ENCODE measurements around the gene PSMC3IP. TPM values are rescaled to one million over a fixed set of nuclear protein-coding genes. Genes with fewer than 3 reads are reported as not detected.

The PSMC3IP gene
- total RNA-seq, 2 donors from 2014 or later: 2.2 to 11.6 TPM

GRCh38 chr17:42591411-42591810 is 13.9 kb upstream of the PSMC3IP start:
- Histone ChIP-seq H3K4me1 (no peaks in the 10 kb centered on the region), H3K27me3 (no peaks in the 10 kb centered on the region), H3K9me3 (no peaks in the 10 kb centered on the region), H3K9ac (ENCODE audit: low read depth in 2 of 2, low read length in 2 of 2) (no peak overlapping the region), H3K4me3 (no peak overlapping the region), H3K27ac (no peak overlapping the region), H3K36me3 (no peaks in the 10 kb centered on the region)
- no peak for DNase-seq
- intact Hi-C loops (cut with DNase I): no loop called here
- TF ChIP-seq, protein P1, sequence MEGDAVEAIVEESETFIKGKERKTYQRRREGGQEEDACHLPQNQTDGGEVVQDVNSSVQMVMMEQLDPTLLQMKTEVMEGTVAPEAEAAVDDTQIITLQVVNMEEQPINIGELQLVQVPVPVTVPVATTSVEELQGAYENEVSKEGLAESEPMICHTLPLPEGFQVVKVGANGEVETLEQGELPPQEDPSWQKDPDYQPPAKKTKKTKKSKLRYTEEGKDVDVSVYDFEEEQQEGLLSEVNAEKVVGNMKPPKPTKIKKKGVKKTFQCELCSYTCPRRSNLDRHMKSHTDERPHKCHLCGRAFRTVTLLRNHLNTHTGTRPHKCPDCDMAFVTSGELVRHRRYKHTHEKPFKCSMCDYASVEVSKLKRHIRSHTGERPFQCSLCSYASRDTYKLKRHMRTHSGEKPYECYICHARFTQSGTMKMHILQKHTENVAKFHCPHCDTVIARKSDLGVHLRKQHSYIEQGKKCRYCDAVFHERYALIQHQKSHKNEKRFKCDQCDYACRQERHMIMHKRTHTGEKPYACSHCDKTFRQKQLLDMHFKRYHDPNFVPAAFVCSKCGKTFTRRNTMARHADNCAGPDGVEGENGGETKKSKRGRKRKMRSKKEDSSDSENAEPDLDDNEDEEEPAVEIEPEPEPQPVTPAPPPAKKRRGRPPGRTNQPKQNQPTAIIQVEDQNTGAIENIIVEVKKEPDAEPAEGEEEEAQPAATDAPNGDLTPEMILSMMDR (IDR thresholded peaks at IDR 0.05): no peak

- Histone ChIP-seq H3K9me3 (no peaks in the 10 kb centered on the region), H3K9ac (ENCODE audit: low read depth in 2 of 2, low read length in 2 of 2) (no peak overlapping the region), H3K27ac (no peak overlapping the region), H3K4me1 (no peaks in the 10 kb centered on the region), H3K27me3 (no peaks in the 10 kb centered on the region), H3K36me3 (no peaks in the 10 kb centered on the region), H3K4me3 (no peak overlapping the region)
- no peak for DNase-seq
- intact Hi-C loops (cut with DNase I): no loop called here
- TF ChIP-seq, protein P1 (IDR thresholded peaks at IDR 0.05): no peak
These were observed 13.4 kb upstream of the PSMC3IP start for GRCh38 chr17:42590886-42591285.

DNA sequence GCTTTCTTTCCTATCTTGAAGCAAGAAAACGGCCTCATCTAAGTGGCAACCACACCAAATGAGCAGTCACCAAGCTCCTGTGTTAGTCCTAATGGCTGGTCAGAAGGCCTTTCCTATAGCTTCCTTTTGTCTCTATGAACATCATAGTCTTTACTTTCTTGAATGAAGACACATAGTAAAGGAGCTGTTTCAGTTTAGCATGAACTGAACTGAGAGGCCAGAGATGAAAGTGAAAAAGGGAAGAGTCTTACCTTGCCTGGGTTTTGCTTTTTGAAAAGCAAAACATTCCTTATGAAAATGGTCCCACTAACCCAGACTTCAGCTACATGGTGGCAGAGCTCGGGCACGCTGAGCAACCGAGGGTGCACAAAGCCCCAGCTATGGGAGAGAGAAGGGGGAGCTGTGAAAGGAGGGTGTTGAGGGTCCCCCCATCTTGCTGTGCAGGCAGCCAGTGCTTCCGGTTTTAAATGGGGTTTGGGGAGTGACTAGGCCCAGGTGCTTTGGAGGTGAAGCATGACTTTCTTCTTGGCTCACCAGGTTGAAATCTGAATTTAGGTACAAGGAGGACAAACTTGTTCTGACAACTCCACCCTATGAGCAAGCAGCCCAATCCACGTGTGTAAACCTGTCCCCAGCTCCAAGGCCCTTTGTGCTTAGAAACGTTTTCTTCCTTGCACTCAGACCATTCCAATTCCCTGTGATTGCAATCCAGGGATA is 9.1 kb upstream of the PSMC3IP start:
- peaks cover 27% of the 10 kb centered on the region for H3K36me3 ChIP-seq
- intact Hi-C loops (cut with DNase I): loop anchor here (10.0 kb wide), 1 partner anchor 98 kb away; the partner anchor contains the start of genes CCR10 and CNTNAP1

DNA sequence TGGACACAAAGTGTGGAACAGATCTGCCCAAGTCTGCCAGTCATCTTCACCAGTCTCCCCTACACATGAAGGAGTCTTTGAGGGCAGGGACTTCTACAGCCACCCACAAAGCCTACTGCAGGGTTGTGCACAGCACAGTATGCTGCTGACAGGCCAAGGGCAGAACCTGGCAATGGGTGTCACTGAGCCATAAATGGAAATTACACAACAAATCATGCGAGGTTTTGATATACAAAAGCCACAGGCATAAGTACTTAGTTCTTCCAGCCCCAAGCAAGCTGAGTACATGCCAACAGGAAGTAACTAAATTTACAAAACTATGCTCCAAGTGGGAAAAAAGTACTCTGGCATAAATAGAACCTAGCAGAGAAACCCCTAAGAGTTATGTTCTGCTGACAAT is 7.8 kb upstream of the PSMC3IP start:
- no peak overlapping the region for H3K9ac ChIP-seq (ENCODE audit: low read depth in 2 of 2, low read length in 2 of 2)
- no peaks in the 10 kb centered on the region for H3K4me1 ChIP-seq
- no peak overlapping the region for H3K4me3 ChIP-seq
- H3K36me3 ChIP-seq: peaks cover 29% of the 10 kb centered on the region
- H3K9me3 ChIP-seq: no peaks in the 10 kb centered on the region
- H3K27me3 ChIP-seq: no peaks in the 10 kb centered on the region
- no peak overlapping the region for H3K27ac ChIP-seq
- no peak for DNase-seq
- TF ChIP-seq, protein P1 (IDR thresholded peaks at IDR 0.05): no peak
- intact Hi-C loops (cut with DNase I): loop anchor here (10.0 kb wide), 1 partner anchor 99 kb away; the partner anchor contains the start of genes CCR10 and CNTNAP1

More for the DNA sequence above, 9.1 kb upstream of the PSMC3IP start:
- H3K4me1 ChIP-seq: no peaks in the 10 kb centered on the region
- no peaks in the 10 kb centered on the region for H3K27me3 ChIP-seq
- H3K4me3 ChIP-seq: no peak overlapping the region
- H3K9me3 ChIP-seq: no peaks in the 10 kb centered on the region
- TF ChIP-seq, protein P1 (IDR thresholded peaks at IDR 0.05): no peak
- H3K27ac ChIP-seq: no peak overlapping the region
- no peak for DNase-seq
- H3K9ac ChIP-seq (ENCODE audit: low read depth in 2 of 2, low read length in 2 of 2): no peak overlapping the region

DNA sequence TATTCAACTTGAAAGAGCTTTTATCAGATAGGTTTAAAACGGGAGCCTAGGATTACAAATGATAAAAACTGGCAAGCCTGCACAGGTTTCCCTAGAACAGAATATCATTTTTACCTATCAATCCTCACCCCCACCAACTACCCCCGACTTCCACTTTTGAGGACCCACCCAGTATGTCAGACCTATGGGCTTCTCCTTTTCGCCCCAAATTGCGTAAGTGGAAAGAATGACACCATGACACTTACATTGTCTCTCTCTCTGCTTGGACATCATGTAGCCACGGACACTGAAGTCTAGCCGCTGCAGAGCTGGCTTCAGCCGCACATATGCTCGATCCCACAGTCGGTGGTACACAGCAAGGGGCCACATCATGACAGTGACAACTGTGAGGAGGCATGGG is 7.4 kb upstream of the PSMC3IP start:
- no peaks in the 10 kb centered on the region for H3K9me3 ChIP-seq
- intact Hi-C loops (cut with DNase I): loop anchor here (10.0 kb wide), 1 partner anchor 100 kb away; the partner anchor contains the start of genes CCR10 and CNTNAP1
- DNase-seq: no peak
- no peaks in the 10 kb centered on the region for H3K4me1 ChIP-seq
- H3K27me3 ChIP-seq: no peaks in the 10 kb centered on the region
- H3K27ac ChIP-seq: no peak overlapping the region
- H3K9ac ChIP-seq (ENCODE audit: low read depth in 2 of 2, low read length in 2 of 2): no peak overlapping the region
- peaks cover 29% of the 10 kb centered on the region for H3K36me3 ChIP-seq
- H3K4me3 ChIP-seq: no peak overlapping the region
- TF ChIP-seq, protein P1 (IDR thresholded peaks at IDR 0.05): no peak
